Smooth muscle cell (in vitro differentiated cells): ENCODE data around the gene PPP1R18. TPM values are rescaled to one million over a fixed set of nuclear protein-coding genes. Genes with fewer than 3 reads are reported as not detected.

Experiments
- DNase-seq: peaks from one replicate; lab custom pipeline; 2025; ENCODE audit not compliant: unreplicated experiment; lab: John Stamatoyannopoulos, UW
- H2AFZ ChIP-seq: fragments of 200-600 bp; sonication (generic); 2 replicates; pipeline ENCODE4 v1.6.0; 2016; ENCODE audit warnings: antibody characterized with exemption, low read depth, mild to moderate bottlenecking
- H3F3A ChIP-seq: fragments of 200-600 bp; sonication (generic); 2 replicates; pipeline ENCODE4 v1.6.0; 2017; ENCODE audit warnings: antibody characterized with exemption, low read depth
- H3K27ac ChIP-seq: fragments of 200-600 bp; sonication (generic); 2 replicates; pipeline ENCODE4 v1.5.1; 2016; ENCODE audit warnings: low read depth, mild to moderate bottlenecking
- H3K27me3 ChIP-seq: fragments of 200-600 bp; sonication (generic); 2 replicates; pipeline ENCODE4 v1.6.1; 2016; ENCODE audit warnings: low read depth, mild to moderate bottlenecking
- H3K36me3 ChIP-seq: fragments of 200-600 bp; sonication (generic); 2 replicates; pipeline ENCODE4 v1.5.1; 2016; ENCODE audit warnings: low read depth
- H3K4me1 ChIP-seq: fragments of 200-600 bp; sonication (generic); 2 replicates; pipeline ENCODE4 v1.5.1; 2016; ENCODE audit warnings: low read depth
- H3K4me2 ChIP-seq: fragments of 200-600 bp; sonication (generic); 2 replicates; pipeline ENCODE4 v1.6.0; 2016; ENCODE audit warnings: mild to moderate bottlenecking
- H3K4me3 ChIP-seq: fragments of 200-600 bp; sonication (generic); 2 replicates; pipeline ENCODE4 v1.5.1; 2016; ENCODE audit warnings: mild to moderate bottlenecking
- H3K79me2 ChIP-seq: fragments of 200-600 bp; sonication (generic); 2 replicates; pipeline ENCODE4 v1.6.0; 2016; ENCODE audit warnings: low read depth, mild to moderate bottlenecking
- H3K9ac ChIP-seq: fragments of 200-600 bp; sonication (generic); 2 replicates; pipeline ENCODE4 v1.6.0; 2016; ENCODE audit warnings: low read depth
- H3K9me3 ChIP-seq: fragments of 200-600 bp; sonication (generic); replicated peaks from 2 replicates; pipeline ENCODE4 v1.5.1; 2016; ENCODE audit warnings: low read depth
- H4K20me1 ChIP-seq: fragments of 200-600 bp; sonication (generic); 2 replicates; pipeline ENCODE4 v1.6.0; 2016; ENCODE audit warnings: low read depth
- CTCF ChIP-seq: fragments of 200-600 bp; sonication (generic); IDR thresholded peaks from 2 replicates; pipeline ENCODE4 v1.5.1; 2017; ENCODE audit warnings: borderline replicate concordance, mild to moderate bottlenecking, antibody characterized with exemption; ENCODE audit not compliant: insufficient read depth, poor library complexity, severe bottlenecking
- WGBS: methylation state at CpG from one replicate; pipeline ENCODE4 v1.1.7; 2016; ENCODE audit warnings: low lambda C conversion rate; 5-methylcytosine and 5-hydroxymethylcytosine counted together
- polyA plus RNA-seq: library from polyadenylated mRNA; unstranded; fragments of >200 nt; fragmentation: Nextera tagmentation; extraction: Ambion mirVana; gene quantifications from 2 replicates; pipeline ENCODE4 v1.2.1, GENCODE V29; 2016
- total RNA-seq: library from RNA; depleted of rRNA; stranded (reverse); fragments of >200 nt; gene quantifications from 2 replicates; pipeline ENCODE4 v1.2.3, GENCODE V29; 2014

The PPP1R18 gene
- total and polyA plus RNA-seq, 2 experiments from 2014 or later = 41.6 to 55.3 TPM

- Histone ChIP-seq H3K27me3 (no peaks in the 10 kb centered on the region), H3K27ac (peak overlapping the region; percentile 92), H3F3A (peaks cover 41% of the 10 kb centered on the region), H3K9ac (peak overlapping the region; percentile 91), H3K79me2 (peaks cover 93% of the 10 kb centered on the region), H3K4me1 (peaks cover 51% of the 10 kb centered on the region), H3K4me2 (peak overlapping the region; percentile 93), H2AFZ (no peak overlapping the region), H3K9me3 (no peaks in the 10 kb centered on the region), H4K20me1 (peaks cover 84% of the 10 kb centered on the region), H3K4me3 (peak overlapping the region; percentile 78), H3K36me3 (no peaks in the 10 kb centered on the region)
- peak; percentile 58 for DNase-seq
- no peak for TF ChIP-seq CTCF
- 9% methylated on average over 11 of the region's 11 CpGs for WGBS
Observed at GRCh38 chr6:30682143-30683117, 4.0 kb downstream of the PPP1R18 start.

GRCh38 chr6:30681766-30682142, 4.7 kb downstream of the PPP1R18 start:
- no peak overlapping the region for H2AFZ ChIP-seq
- H3K27ac ChIP-seq = peak overlapping the region; percentile 92
- 48% methylated on average over 4 of the region's 4 CpGs for WGBS
- no peaks in the 10 kb centered on the region for H3K27me3 ChIP-seq
- DNase-seq = no peak
- no peak for TF ChIP-seq CTCF
- peaks cover 87% of the 10 kb centered on the region for H3K79me2 ChIP-seq
- H3K9me3 ChIP-seq = no peaks in the 10 kb centered on the region
- peaks cover 51% of the 10 kb centered on the region for H3K4me1 ChIP-seq
- H4K20me1 ChIP-seq = peaks cover 90% of the 10 kb centered on the region
- peaks cover 44% of the 10 kb centered on the region for H3F3A ChIP-seq
- peak overlapping the region; percentile 93 for H3K4me2 ChIP-seq
- H3K9ac ChIP-seq = peak overlapping the region; percentile 57
- peak overlapping the region; percentile 78 for H3K4me3 ChIP-seq
- no peaks in the 10 kb centered on the region for H3K36me3 ChIP-seq

- no peaks in the 10 kb centered on the region for H3K9me3 ChIP-seq
- H3K79me2 ChIP-seq = peaks cover 69% of the 10 kb centered on the region
- WGBS = 78% methylated on average over 7 of the region's 7 CpGs
- peaks cover 37% of the 10 kb centered on the region for H3F3A ChIP-seq
- no peak overlapping the region for H2AFZ ChIP-seq
- DNase-seq = no peak
- no peaks in the 10 kb centered on the region for H3K36me3 ChIP-seq
- peaks cover 88% of the 10 kb centered on the region for H4K20me1 ChIP-seq
- no peak overlapping the region for H3K9ac ChIP-seq
- H3K4me2 ChIP-seq = peak overlapping the region; percentile 93
- H3K27me3 ChIP-seq = no peaks in the 10 kb centered on the region
- peaks cover 48% of the 10 kb centered on the region for H3K4me1 ChIP-seq
- H3K27ac ChIP-seq = peak overlapping the region; percentile 50
- TF ChIP-seq CTCF = no peak
- no peak overlapping the region for H3K4me3 ChIP-seq
Observed at GRCh38 chr6:30679765-30680535, 6.5 kb downstream of the PPP1R18 start.
